RPMI7951 (cell line): ENCODE measurements around the gene HTRA1. TPM values are rescaled to one million over a fixed set of nuclear protein-coding genes. Genes with fewer than 3 reads are reported as not detected.

Experiments used
- DNase-seq: peaks from one replicate; pipeline ENCODE4 v3.0.0-alpha.2; 2012; ENCODE audit warnings: low read depth
- total RNA-seq: library from RNA; depleted of rRNA; stranded (reverse); fragments of >200 nt; shearing (Covaris generic); gene quantifications from 2 replicates; pipeline ENCODE4 v1.2.3, GENCODE V29; 2014; rRNA removed

Gene HTRA1
- total RNA-seq, 1 experiment from 2014 or later = 182 TPM

DNA sequence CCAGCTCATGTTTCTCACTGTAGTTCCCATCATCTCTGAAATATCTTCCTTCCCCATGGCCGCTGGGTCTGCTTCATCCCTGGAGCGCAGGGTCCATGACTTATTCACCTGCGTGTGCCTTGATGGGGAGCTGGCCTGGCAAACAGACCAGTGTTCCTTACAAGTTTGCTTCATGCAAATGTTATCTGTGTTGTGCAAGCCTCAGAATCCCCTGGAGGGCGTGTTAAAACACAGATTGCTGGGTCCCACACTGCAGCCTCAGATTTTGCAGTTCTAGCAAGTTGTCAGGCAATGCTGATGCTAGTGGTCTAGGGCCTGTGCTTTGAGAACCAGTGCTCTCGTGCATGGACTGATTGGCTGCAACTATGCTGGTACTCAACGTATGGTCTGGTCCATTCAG lies 92.0 kb downstream of the HTRA1 start:
- DNase-seq = no peak

DNA sequence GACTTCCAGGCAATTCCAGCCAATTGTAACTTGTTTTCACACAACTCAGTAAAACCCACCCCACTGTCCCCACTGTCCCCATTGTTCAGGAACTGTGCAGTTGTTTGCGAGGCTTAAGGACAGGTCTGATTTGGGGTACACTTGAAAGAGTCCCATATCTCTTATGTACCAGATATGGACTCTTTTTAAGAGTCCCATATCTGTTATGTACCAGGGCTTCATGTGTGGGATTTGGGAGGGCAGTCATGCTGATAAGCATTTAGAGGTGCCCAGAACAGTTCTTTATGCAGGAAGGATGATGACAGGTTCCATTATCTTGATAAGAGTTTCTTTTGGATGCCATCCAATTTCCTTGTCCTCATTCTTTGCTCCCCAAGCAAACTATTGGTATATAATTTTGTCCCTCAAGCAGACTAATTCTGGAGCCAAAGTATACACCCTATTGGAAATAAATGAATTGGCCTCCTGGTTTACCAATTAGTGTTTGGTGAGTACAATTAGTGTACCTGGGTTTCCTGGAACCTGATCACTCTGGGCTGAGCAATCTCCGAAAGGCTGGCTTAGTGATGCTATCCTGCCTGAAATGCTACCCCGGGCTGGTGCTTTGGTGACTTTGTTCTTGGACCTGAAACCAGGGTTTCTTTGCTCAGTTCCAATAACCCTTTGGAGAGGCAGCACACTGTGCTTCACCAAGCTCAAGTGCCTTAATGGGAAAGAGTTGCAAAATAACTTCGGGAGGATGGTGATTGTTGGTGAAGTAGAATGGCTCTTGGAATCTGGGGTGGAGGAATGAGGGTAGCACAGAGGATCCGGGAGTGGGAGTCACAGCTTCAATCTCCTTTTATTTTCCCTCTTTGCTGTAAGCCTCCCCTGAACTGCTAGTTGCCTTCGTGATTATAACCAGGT lies 93.0 kb downstream of the HTRA1 start:
- DNase-seq = no peak

DNA sequence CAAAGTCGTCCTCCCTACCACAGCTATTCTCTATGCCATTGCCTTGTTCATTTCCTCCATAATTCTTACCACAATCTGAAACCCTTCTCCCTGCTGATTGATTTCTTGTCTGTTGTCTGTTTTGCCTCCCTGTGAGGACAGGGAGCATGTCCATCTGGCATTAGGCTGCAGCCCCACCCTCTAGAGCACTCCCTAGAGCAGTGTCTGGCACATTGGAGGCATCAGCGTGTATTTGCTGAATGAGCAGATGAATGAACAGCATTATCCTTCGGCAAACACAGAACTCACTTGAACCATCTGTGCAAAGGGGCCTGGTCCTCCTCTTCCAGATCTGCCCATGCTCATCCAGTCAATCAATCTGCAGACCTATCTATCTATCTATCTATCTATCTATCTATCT lies 94.1 kb downstream of the HTRA1 start:
- DNase-seq = no peak

DNA sequence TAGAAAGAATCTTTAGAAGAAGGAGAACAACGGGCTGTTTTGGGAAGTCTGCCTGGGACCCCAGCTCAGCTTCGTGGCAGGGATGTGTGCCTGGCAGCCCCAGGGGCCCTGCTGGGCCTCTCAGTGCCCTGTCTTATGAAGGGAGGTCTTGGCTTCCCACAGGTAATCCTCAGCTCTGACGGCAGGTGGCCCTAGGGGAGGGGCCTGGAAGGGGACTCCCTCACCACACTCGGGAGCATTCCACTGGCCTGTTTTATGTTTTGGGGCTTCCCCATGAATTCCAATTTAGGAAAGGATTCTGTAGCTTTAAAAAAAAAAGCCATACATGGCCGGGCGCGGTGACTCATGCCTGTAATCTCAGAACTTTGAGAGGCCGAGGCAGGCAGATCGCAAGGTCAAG lies 96.2 kb downstream of the HTRA1 start:
- DNase-seq = peak; percentile 13

DNA sequence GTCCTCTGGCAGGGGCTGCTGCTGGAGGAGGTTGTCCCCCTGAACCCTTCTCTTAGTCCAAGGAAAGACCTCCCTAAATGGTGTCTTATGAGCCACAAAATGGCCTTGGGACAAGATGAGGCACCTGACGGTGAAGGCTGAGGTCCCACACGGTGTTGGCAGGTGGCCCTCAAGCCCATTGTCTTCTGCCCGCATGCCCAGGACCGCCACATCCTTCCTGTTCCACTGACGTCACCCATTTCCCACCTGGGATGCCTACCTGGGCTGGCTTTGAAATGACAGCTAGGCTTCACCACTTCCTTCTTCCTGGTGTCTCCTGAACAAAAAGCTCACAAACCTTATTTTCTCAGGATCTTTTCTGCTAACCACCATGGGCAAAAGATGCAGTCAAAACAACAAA lies 97.1 kb downstream of the HTRA1 start:
- no peak for DNase-seq

DNA sequence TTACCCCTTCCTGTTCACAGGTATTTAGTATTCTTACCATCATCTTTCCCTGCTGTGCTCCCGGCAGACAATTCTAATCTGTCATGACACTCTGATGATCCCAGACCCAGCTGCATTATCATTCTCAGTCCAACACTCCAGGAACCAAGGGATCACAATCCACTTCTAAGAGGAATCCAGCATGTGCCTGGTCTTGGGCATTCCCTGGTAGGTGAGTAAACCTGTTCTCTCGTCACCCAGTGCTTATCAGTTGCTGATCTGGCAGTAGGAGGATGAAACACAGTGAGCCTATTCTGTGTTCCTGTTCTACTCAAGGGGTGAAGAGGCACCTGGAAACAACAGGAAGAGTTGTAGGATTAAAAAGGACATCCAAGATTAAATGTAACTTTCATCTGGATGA lies 97.9 kb downstream of the HTRA1 start:
- DNase-seq = no peak

DNA sequence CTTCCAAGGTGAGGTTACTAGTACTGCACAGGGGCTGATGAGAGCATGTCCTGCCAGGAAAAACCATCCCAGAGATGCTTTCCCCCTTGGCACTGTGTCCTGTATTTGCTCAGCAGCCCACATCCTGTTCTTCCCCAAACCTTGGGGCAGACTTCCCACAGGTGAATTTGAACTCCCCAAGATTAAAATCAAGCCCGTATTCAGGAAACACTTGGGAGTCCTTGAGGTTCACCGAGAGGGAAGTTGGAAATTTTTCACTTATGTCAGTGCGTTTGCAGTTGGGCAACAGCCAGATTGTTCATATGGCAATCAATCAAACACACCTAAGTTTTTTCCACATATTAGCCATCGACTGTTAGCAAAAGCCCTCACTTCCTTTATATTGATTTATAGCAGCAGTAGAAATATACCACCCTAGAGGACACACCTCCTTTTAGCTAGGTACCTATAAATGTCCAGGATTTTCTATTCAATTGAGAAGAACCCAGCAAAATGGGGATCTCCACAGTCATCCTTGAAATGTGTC lies 99.0 kb downstream of the HTRA1 start, which contains the start of gene DMBT1:
TSS of gene DMBT1 (plus strand) at position 476 of the 526 bp plus-strand sequence. CDS start at position 493, 17 bp downstream.
- DNase-seq = no peak

DNA sequence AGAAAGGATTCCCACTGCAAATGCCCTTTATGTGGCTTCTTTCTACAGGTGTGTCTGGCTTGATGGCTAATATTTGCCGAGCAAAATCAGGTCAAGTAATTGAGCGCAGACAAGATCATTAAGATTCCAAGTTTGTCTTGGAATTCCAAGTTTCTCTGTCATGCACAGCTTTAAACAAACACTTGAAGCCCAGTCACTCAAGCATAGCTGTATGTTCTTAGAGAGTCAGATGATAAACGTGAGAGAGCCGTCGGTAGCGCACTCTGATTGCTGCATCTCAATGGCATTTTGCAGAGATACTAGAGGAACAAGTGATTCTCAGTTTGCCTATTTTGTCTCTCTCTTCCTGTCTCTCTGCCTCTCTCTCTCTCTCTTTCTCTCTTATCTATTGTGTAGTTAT lies 99.9 kb downstream of the HTRA1 start:
- no peak for DNase-seq

DNA sequence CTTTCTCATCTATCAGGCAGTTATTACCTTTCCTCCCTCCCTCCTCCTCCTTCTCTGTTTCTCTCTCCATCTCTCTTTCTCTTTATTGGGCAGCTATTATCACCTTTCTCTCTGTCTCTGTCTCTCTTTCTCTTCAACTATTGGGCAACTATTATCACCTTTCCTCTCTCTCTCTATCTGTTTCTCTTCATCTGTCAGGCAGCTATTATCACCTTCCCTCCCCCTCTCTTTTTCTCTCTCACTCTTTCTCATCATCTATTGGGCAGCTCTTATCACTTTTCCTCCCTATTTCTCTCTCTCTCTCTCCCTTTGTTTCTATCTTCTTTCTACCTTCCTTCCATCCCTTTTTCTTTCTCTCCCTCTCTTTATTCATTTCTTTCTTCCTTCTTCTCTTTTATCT lies 100.4 kb downstream of the HTRA1 start:
- no peak for DNase-seq

Other genes with a start within 250 kb of the HTRA1 start
- gene BTBD16, start 190.3 kb upstream of the HTRA1 start, total RNA-seq = not detected in 2 replicates
- gene PLEKHA1, start 86.8 kb upstream of the HTRA1 start, total RNA-seq = 10.0 and 15.8 TPM in 2 replicates
- gene ARMS2, start 6.9 kb upstream of the HTRA1 start, total RNA-seq = not detected in 2 replicates
- gene DMBT1, start 99.2 kb downstream of the HTRA1 start, total RNA-seq = under 0.01 and 0.10 TPM in 2 replicates
- gene C10orf120, start 238.3 kb downstream of the HTRA1 start, total RNA-seq = not detected in 2 replicates